GM19193 (cell line): ENCODE data around the gene ENTPD8.

ENCODE experiments used
- POLR2A ChIP-seq: IDR thresholded peaks from 4 replicates; pipeline ENCODE4 v1.6.1; 2011; ENCODE audit not compliant: insufficient read depth, insufficient read length; ENCODE audit errors: extremely low read depth

Gene ENTPD8

GRCh38 chr9:137445275-137445807 lies 4.2 kb upstream of the ENTPD8 start:
- no peak for TF ChIP-seq POLR2A

- no peak for TF ChIP-seq POLR2A
Measured at GRCh38 chr9:137444106-137444790, 3.1 kb upstream of the ENTPD8 start.

GRCh38 chr9:137441935-137442321 lies 771 bp upstream of the ENTPD8 start:
- no peak for TF ChIP-seq POLR2A

GRCh38 chr9:137439158-137439714 lies 1.9 kb downstream of the ENTPD8 start:
- no peak for TF ChIP-seq POLR2A

GRCh38 chr9:137438591-137439157 lies 2.5 kb downstream of the ENTPD8 start:
- TF ChIP-seq POLR2A: no peak

GRCh38 chr9:137437691-137438590 lies 3.2 kb downstream of the ENTPD8 start:
- TF ChIP-seq POLR2A: no peak

- no peak for TF ChIP-seq POLR2A
Measured at GRCh38 chr9:137436761-137437600, 4.2 kb downstream of the ENTPD8 start.

- TF ChIP-seq POLR2A: no peak
Measured at GRCh38 chr9:137435980-137436760, 5.0 kb downstream of the ENTPD8 start.

GRCh38 chr9:137435381-137435891 lies 5.7 kb downstream of the ENTPD8 start:
- no peak for TF ChIP-seq POLR2A

- no peak for TF ChIP-seq POLR2A
Measured at GRCh38 chr9:137434498-137435380, 6.4 kb downstream of the ENTPD8 start.

GRCh38 chr9:137433916-137434431 lies 7.2 kb downstream of the ENTPD8 start:
- TF ChIP-seq POLR2A: no peak

GRCh38 chr9:137433349-137433915 lies 7.7 kb downstream of the ENTPD8 start:
- no peak for TF ChIP-seq POLR2A
